SK-N-SH treated with all-trans-retinoic acid at 6 μM for 48 hours (cell line): ENCODE data around the gene CTSE.

Experiments
- BACH2 ChIP-seq: fragments of 250-450 bp; sonication (Bioruptor Pico); IDR thresholded peaks from 2 replicates; pipeline ENCODE4 v1.9.0; 2021; ENCODE audit warnings: mild to moderate bottlenecking, borderline replicate concordance
- ESRRG ChIP-seq: fragments of 250-450 bp; sonication (Bioruptor Pico); IDR thresholded peaks from 2 replicates; pipeline ENCODE4 v1.6.1; 2021; ENCODE audit warnings: mild to moderate bottlenecking
- GLIS3 ChIP-seq: fragments of 250-450 bp; sonication (Bioruptor Pico); IDR thresholded peaks from 2 replicates; pipeline ENCODE4 v1.5.0; 2020; ENCODE audit warnings: mild to moderate bottlenecking, moderate library complexity
- ISL1 ChIP-seq: fragments of 250-450 bp; sonication (Bioruptor Pico); IDR thresholded peaks from 2 replicates; pipeline ENCODE4 v2.1.2; 2022; ENCODE audit warnings: mild to moderate bottlenecking, moderate library complexity
- PATZ1 ChIP-seq: fragments of 250-450 bp; sonication (Bioruptor Pico); IDR thresholded peaks from 2 replicates; pipeline ENCODE4 v1.8.0; 2020; ENCODE audit warnings: mild to moderate bottlenecking, moderate library complexity, borderline replicate concordance
- POU6F1 ChIP-seq: fragments of 250-450 bp; sonication (Bioruptor Pico); IDR thresholded peaks from 2 replicates; pipeline ENCODE4 v1.8.0; 2021; ENCODE audit warnings: low read depth, mild to moderate bottlenecking, moderate library complexity, borderline replicate concordance
- TSHZ2 ChIP-seq: fragments of 250-450 bp; sonication (Bioruptor Pico); IDR thresholded peaks from 2 replicates; pipeline ENCODE4 v1.5.0; 2020; ENCODE audit warnings: mild to moderate bottlenecking, moderate library complexity
- ZC3H10 ChIP-seq: fragments of 250-450 bp; sonication (Bioruptor Pico); IDR thresholded peaks from 2 replicates; pipeline ENCODE4 v1.5.1; 2021; ENCODE audit warnings: mild to moderate bottlenecking, moderate library complexity
- ZFP3 ChIP-seq: fragments of 250-450 bp; sonication (Bioruptor Pico); IDR thresholded peaks from 2 replicates; pipeline ENCODE4 v1.5.0; 2020; ENCODE audit warnings: mild to moderate bottlenecking, moderate library complexity
- ZFP30 ChIP-seq: fragments of 450-650 bp; formaldehyde crosslinking; IDR thresholded peaks from 2 replicates; pipeline ENCODE4 v1.5.0; 2022; ENCODE audit warnings: mild to moderate bottlenecking, moderate library complexity
- ZNF8 ChIP-seq: fragments of 450-650 bp; formaldehyde crosslinking; IDR thresholded peaks from 2 replicates; pipeline ENCODE4 v1.5.0; 2020; ENCODE audit warnings: mild to moderate bottlenecking, moderate library complexity

- TF ChIP-seq ZNF8 (no peak), ESRRG (CRISPR knock-in tag) (no peak), GLIS3 (CRISPR knock-in tag) (no peak), ZFP30 (CRISPR knock-in tag) (no peak), ISL1 (CRISPR knock-in tag) (no peak), ZFP3 (CRISPR knock-in tag) (no peak), PATZ1 (CRISPR knock-in tag) (no peak), TSHZ2 (CRISPR knock-in tag) (no peak), ZC3H10 (CRISPR knock-in tag) (no peak), POU6F1 (CRISPR knock-in tag) (no peak), BACH2 (CRISPR knock-in tag) (no peak)
Measured at GRCh38 chr1:205986292-205986691, 37.4 kb downstream of the CTSE start.
